ENCODE data around the gene GPR87.

The GPR87 gene
- total RNA-seq, result 0 to 1.1 (median 0) reads per million in 17 experiments

GRCh38 chr3:151316267-151316991, at the start of gene GPR87:
Gene GPR87, minus strand, starts transcription at chr3:151316820. Its CDS starts 16,720 bp downstream, at chr3:151300100.
- DNase-seq, result no peak

- DNase-seq, result peak; percentile 64 to 82 (median 74)
These were observed 46.1 kb upstream of the GPR87 start for GRCh38 chr3:151362751-151363174.

GRCh38 chr3:151357463-151357850, 40.8 kb upstream of the GPR87 start:
- no peak for DNase-seq

GRCh38 chr3:151356794-151357462, 40.3 kb upstream of the GPR87 start:
- peak in 3 of 4 experiments; percentile 23 to 42 (median 28) for DNase-seq

- peak in 1 of 4 experiments; percentile 49 for DNase-seq
These were observed 35.0 kb upstream of the GPR87 start for GRCh38 chr3:151351648-151352047.

GRCh38 chr3:151351219-151351618, 34.6 kb upstream of the GPR87 start:
- peak; percentile 37 to 79 (median 60) for DNase-seq

- DNase-seq, result peak in 2 of 4 experiments; percentile 20 to 40
These were observed 34.0 kb upstream of the GPR87 start for GRCh38 chr3:151350656-151351055.

- DNase-seq, result peak; percentile 77 to 93 (median 88)
These were observed 30.8 kb upstream of the GPR87 start for GRCh38 chr3:151347432-151347831.

- peak; percentile 62 to 89 (median 78) for DNase-seq
These were observed 29.7 kb upstream of the GPR87 start for GRCh38 chr3:151346292-151346691.

- peak in 1 of 4 experiments; percentile 20 for DNase-seq
These were observed 29.2 kb upstream of the GPR87 start for GRCh38 chr3:151345859-151346258.

GRCh38 chr3:151331696-151332095, 15.1 kb upstream of the GPR87 start:
- DNase-seq, result peak; percentile 23 to 54 (median 50)

GRCh38 chr3:151330899-151331298, 14.3 kb upstream of the GPR87 start:
- DNase-seq, result peak; percentile 47 to 85 (median 66)

GRCh38 chr3:151330379-151330778, 13.8 kb upstream of the GPR87 start:
- DNase-seq, result peak in 3 of 4 experiments; percentile 13 to 47 (median 46)

GRCh38 chr3:151329363-151329762, 12.7 kb upstream of the GPR87 start, which contains the start of gene P2RY13:
Gene P2RY13, minus strand, starts transcription at chr3:151329549. Its CDS starts 21 bp downstream, at chr3:151329528.
- peak; percentile 38 to 79 (median 62) for DNase-seq

- peak in 3 of 4 experiments; percentile 44 to 64 (median 55) for DNase-seq
These were observed 11.8 kb upstream of the GPR87 start for GRCh38 chr3:151328298-151328995.

- DNase-seq, result peak in 2 of 4 experiments; percentile 50 to 68
These were observed 11.1 kb upstream of the GPR87 start for GRCh38 chr3:151327571-151328198.

- DNase-seq, result peak; percentile 30 to 71 (median 62)
These were observed 5.9 kb upstream of the GPR87 start for GRCh38 chr3:151322511-151322910.

GRCh38 chr3:151321526-151321925, 4.9 kb upstream of the GPR87 start:
- DNase-seq, result peak in 2 of 4 experiments; percentile 28 to 49

- no peak for DNase-seq
These were observed 3.5 kb upstream of the GPR87 start for GRCh38 chr3:151320131-151320530.

GRCh38 chr3:151319628-151320027, 3.0 kb upstream of the GPR87 start:
- DNase-seq, result no peak

- peak; percentile 32 to 82 (median 63) for DNase-seq
These were observed 2.4 kb upstream of the GPR87 start for GRCh38 chr3:151318991-151319390.

- DNase-seq, result no peak
These were observed 1.7 kb upstream of the GPR87 start for GRCh38 chr3:151318313-151318712.
